Mucosa of rectum (tissue), 2 donors: ENCODE measurements around the gene TDRD10.
A peak's percentile ranks its signal among the peaks of the same experiment; 100 is the strongest.

Source experiments
- H3K27ac ChIP-seq, 2 donors: one replicate each; pipeline ENCODE4 v1.7.0; 2013; ENCODE audit warnings: inconsistent platforms in 2 of 2, low read depth in 2 of 2, low read length in 2 of 2
- H3K27me3 ChIP-seq, 2 donors: one replicate each; pipeline ENCODE4 v1.7.0; 2013; ENCODE audit warnings: low read length in 2 of 2; ENCODE audit not compliant: control insufficient read depth in 2 of 2, insufficient read depth in 2 of 2
- H3K36me3 ChIP-seq, 2 donors: one replicate each; pipeline ENCODE4 v1.7.0; 2013; ENCODE audit warnings: low read length in 2 of 2; ENCODE audit not compliant: control insufficient read depth in 2 of 2, insufficient read depth in 2 of 2
- H3K4me1 ChIP-seq, 2 donors: one replicate each; pipeline ENCODE4 v1.7.0; 2013; ENCODE audit warnings: low read length in 2 of 2, mild to moderate bottlenecking in 1 of 2; ENCODE audit not compliant: control insufficient read depth in 2 of 2, insufficient read depth in 2 of 2
- H3K4me3 ChIP-seq, 2 donors: one replicate each; pipeline ENCODE4 v1.7.0; 2013; ENCODE audit warnings: low read length in 2 of 2
- H3K9ac ChIP-seq, 2 donors: one replicate each; pipeline ENCODE4 v1.7.0; 2013; ENCODE audit warnings: low read length in 2 of 2, low read depth in 1 of 2, mild to moderate bottlenecking in 1 of 2
- H3K9me3 ChIP-seq, 2 donors: one replicate each; pipeline ENCODE4 v1.7.0; 2013; ENCODE audit warnings: low read length in 2 of 2; ENCODE audit not compliant: control insufficient read depth in 2 of 2
- donor health status: healthy.
- donor health status: Normal muscosa, but diverticular disease.

Gene TDRD10

DNA sequence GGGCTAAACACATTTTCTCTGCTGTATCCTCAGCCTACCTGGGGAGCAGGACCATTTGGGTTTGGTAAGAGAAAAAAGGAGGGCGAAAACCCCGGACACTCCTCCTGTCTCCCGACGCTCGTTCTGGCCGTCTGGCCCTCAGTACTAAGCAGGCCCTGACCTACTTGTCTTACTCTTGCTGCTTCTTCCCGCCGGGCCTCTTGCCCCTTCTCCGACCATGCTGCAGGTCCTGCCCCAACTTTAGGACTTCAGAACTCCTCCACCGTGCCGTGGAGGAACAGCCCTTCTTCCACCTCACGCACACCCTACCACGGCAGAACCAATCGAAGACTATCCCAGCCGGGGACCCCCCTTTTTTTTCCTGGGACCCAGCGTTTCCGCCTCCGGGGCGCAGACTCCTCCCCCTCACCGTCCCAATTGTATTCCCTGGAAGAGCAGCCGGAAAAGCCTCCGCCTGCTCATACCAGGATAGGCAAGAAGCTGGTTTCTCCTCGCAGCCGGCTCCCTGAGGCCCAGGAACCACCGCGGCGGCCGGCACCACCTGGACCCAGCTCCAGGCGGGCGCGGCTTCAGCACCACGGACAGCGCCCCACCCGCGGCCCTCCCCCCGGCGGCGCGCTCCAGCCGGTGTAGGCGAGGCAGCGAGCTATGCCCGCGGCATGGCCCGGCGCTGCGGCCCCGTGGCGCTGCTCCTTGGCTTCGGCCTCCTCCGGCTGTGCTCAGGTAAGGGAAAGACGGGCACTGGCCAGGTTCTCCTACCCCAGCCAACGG is 65.6 kb downstream of the TDRD10 start, which contains the start of gene CHRNB2:
Gene CHRNB2, plus strand, starts transcription at position 393 of the 771 bp plus-strand sequence. Its CDS starts 267 bp downstream, at position 660.
- H3K4me1 ChIP-seq, result peaks cover 2 to 5% of the 10 kb centered on the region in 2 donors
- no peaks in the 10 kb centered on the region for H3K36me3 ChIP-seq
- H3K9me3 ChIP-seq, result no peaks in the 10 kb centered on the region
- no peak within 1 kb of the TSS for H3K27ac ChIP-seq
- peak within 1 kb of the TSS in 1 of 2 donors; percentile 26 for H3K4me3 ChIP-seq
- H3K9ac ChIP-seq, result no peak within 1 kb of the TSS
- peaks cover 7 to 12% of the 10 kb centered on the region in 2 donors for H3K27me3 ChIP-seq

DNA sequence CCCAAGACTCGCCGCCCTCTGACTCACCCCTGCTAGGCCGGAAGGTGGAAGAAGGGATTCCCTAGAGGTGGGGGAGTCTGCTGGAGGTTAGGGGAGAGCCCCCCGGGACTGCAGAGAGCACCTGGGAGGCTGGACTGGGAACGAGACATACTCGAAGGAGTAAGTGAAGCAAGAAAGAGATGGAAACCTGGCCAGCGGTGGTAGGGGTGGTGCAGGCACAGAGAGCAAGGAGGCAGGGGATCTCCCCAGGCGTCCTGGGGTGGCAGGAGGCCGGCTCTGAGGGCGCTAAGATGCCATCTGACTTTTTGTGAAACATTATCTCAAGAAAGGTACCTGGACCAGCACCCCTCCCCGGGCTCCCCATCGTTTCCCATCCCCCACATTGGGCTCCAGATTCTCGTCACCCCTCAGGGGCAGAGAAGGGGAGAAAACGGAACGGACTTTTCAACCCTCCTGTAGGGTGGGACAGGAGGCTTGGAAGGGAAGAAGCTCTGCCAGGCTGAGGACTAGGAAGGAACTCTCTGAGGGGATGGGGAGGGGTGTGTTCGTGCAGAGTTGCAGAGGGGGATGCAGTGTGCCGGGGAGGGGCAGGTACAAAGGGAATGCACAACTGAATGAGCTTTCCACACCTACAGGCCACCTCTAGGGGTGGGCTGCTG is 66.3 kb downstream of the TDRD10 start:
- peaks cover 2 to 5% of the 10 kb centered on the region in 2 donors for H3K4me1 ChIP-seq
- no peaks in the 10 kb centered on the region for H3K9me3 ChIP-seq
- H3K27ac ChIP-seq, result no peak overlapping the region

DNA sequence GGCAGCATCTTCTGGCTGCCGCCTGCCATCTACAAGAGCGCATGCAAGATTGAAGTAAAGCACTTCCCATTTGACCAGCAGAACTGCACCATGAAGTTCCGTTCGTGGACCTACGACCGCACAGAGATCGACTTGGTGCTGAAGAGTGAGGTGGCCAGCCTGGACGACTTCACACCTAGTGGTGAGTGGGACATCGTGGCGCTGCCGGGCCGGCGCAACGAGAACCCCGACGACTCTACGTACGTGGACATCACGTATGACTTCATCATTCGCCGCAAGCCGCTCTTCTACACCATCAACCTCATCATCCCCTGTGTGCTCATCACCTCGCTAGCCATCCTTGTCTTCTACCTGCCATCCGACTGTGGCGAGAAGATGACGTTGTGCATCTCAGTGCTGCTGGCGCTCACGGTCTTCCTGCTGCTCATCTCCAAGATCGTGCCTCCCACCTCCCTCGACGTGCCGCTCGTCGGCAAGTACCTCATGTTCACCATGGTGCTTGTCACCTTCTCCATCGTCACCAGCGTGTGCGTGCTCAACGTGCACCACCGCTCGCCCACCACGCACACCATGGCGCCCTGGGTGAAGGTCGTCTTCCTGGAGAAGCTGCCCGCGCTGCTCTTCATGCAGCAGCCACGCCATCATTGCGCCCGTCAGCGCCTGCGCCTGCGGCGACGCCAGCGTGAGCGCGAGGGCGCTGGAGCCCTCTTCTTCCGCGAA is 69.4 kb downstream of the TDRD10 start:
- Histone ChIP-seq H3K36me3 (no peaks in the 10 kb centered on the region), H3K9ac (no peak overlapping the region), H3K27me3 (peaks cover 9 to 15% of the 10 kb centered on the region in 2 donors), H3K4me1 (peaks cover 2 to 5% of the 10 kb centered on the region in 2 donors), H3K27ac (no peak overlapping the region), H3K4me3 (no peak overlapping the region), H3K9me3 (no peaks in the 10 kb centered on the region)

More for the DNA sequence above, 66.3 kb downstream of the TDRD10 start:
- no peaks in the 10 kb centered on the region for H3K36me3 ChIP-seq
- H3K4me3 ChIP-seq, result peak overlapping the region in 1 of 2 donors; percentile 26
- H3K9ac ChIP-seq, result no peak overlapping the region
- H3K27me3 ChIP-seq, result peaks cover 9 to 15% of the 10 kb centered on the region in 2 donors

DNA sequence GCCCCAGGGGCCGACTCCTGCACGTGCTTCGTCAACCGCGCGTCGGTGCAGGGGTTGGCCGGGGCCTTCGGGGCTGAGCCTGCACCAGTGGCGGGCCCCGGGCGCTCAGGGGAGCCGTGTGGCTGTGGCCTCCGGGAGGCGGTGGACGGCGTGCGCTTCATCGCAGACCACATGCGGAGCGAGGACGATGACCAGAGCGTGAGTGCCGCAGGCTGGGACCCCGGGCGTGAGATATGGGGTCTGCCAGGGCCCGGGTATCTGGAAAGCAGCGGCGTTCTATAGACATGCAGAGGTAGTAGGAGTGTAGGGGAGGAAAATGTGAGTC is 69.9 kb downstream of the TDRD10 start:
- H3K27ac ChIP-seq, result no peak overlapping the region
- peaks cover 9 to 11% of the 10 kb centered on the region in 2 donors for H3K27me3 ChIP-seq
- H3K36me3 ChIP-seq, result no peaks in the 10 kb centered on the region
- H3K4me3 ChIP-seq, result no peak overlapping the region
- H3K4me1 ChIP-seq, result peaks cover 2 to 5% of the 10 kb centered on the region in 2 donors
- no peaks in the 10 kb centered on the region for H3K9me3 ChIP-seq
- H3K9ac ChIP-seq, result no peak overlapping the region

DNA sequence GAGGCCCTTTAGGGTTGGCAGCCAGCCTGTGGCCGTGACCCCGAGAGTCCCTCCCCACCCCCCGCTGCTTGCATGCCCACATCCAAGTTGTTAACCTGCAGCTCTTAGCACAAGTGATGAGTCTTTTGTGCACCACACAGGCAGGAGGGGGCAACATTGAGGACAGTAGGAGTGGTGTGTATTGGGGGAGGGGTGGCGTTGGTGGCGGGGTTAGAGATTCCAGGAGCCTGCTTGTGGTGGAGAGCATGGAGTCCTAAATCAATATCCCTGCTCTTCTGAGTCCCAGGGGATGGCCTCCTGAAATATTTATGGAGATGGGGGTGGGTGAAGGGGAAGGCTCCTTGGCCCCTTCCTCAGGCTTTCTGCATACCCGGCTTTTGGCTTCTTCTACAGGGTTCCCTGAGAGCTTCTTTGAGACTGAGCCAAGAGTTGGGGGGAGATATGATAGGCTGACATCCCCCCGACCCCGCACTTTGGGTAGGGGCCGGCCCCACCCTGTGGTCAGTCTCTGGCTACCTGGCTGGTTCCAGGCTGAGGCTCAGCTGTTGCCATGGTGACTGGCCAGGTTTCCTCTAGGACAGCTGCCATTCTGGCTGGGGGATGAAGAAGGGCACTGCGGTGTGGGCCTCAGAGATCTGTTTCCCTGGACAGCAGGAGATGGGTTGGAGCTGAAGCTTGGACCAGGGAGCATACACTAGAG is 70.6 kb downstream of the TDRD10 start:
- peaks cover 2 to 3% of the 10 kb centered on the region in 2 donors for H3K4me1 ChIP-seq
- no peak overlapping the region for H3K9ac ChIP-seq
- H3K36me3 ChIP-seq, result no peaks in the 10 kb centered on the region
- no peak overlapping the region for H3K4me3 ChIP-seq
- H3K27me3 ChIP-seq, result peaks cover 3 to 8% of the 10 kb centered on the region in 2 donors
- no peaks in the 10 kb centered on the region for H3K9me3 ChIP-seq
- no peak overlapping the region for H3K27ac ChIP-seq

DNA sequence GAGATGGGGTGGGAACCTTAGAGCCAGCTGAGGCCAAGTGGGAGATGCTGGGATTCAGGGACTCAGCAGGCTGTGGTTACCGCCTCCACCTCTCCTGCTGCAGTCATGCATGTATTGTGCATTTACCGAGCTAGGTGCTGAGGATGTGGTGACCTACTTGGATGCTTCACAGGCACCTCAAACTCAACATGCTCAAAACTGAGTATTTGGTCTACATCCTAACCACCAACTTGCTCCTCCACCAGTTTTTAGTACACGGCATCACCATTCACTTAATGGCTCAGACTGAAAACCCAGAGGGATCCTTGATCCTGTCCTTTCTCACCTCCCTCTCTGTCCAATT is 71.1 kb downstream of the TDRD10 start:
- peaks cover 0 to under 1% of the 10 kb centered on the region in 2 donors for H3K4me1 ChIP-seq
- H3K36me3 ChIP-seq, result peaks cover 0 to 4% of the 10 kb centered on the region in 2 donors
- H3K27me3 ChIP-seq, result peaks cover 3 to 8% of the 10 kb centered on the region in 2 donors
- no peaks in the 10 kb centered on the region for H3K9me3 ChIP-seq
- H3K4me3 ChIP-seq, result no peak overlapping the region
- no peak overlapping the region for H3K27ac ChIP-seq
- H3K9ac ChIP-seq, result no peak overlapping the region

DNA sequence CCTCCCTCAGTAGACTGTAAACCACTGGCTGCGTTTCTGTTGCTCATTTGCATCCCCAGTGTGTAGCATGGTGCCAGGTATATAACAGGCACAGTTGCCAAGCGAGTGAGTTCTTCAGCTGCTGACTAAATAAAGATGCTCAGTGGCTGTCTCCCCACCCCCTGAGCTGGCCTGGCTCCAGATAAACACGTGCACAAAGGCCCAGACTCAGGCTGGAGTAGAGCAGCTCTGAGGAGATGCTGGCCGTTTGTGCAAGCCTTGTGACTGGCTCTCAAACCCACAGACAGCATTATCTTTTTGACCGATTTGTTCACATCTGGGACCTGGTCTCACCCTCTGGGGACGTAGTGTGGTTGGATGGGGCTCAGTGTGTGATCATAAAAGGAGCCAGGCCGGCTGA is 72.7 kb downstream of the TDRD10 start:
- Histone ChIP-seq H3K27ac (no peak overlapping the region), H3K4me1 (no peaks in the 10 kb centered on the region), H3K27me3 (peaks cover 2 to 3% of the 10 kb centered on the region in 2 donors), H3K9me3 (no peaks in the 10 kb centered on the region), H3K36me3 (peaks cover 9 to 19% of the 10 kb centered on the region in 2 donors), H3K4me3 (no peak overlapping the region), H3K9ac (no peak overlapping the region)

DNA sequence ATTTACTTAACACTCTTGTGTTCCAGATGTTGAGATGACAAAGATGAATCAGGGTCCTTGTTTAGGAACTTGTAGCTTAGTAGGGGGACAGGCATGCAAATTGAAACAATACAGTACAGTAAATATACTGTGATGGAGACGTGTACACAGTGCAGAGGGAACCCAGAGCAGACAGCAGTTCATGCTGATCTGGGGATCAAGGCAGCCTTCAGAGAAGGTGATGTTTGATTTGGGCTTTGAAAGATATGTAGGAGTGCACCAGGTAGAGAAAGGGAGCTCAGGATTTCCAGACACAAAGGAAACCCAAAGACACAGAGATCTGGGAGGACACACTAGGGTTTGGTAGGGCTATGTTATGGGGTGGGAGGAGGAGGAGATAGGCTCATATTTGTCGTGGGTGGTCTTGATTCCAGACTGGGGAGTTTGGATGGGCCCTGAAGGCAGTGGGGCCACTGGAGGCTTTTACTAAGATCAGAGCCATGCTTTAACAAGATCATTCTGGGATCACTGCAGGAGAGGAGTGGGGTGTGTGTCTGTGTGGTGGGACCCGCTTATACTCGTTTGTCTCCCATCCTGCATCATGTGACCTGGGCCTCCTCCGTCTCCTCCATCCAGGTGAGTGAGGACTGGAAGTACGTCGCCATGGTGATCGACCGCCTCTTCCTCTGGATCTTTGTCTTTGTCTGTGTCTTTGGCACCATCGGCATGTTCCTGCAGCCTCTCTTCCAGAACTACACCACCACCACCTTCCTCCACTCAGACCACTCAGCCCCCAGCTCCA is 73.3 kb downstream of the TDRD10 start:
- H3K4me1 ChIP-seq, result no peaks in the 10 kb centered on the region
- H3K4me3 ChIP-seq, result no peak overlapping the region
- no peak overlapping the region for H3K27ac ChIP-seq
- H3K27me3 ChIP-seq, result peaks cover 2 to 3% of the 10 kb centered on the region in 2 donors
- H3K36me3 ChIP-seq, result peaks cover 14 to 23% of the 10 kb centered on the region in 2 donors
- no peak overlapping the region for H3K9ac ChIP-seq
- H3K9me3 ChIP-seq, result no peaks in the 10 kb centered on the region

DNA sequence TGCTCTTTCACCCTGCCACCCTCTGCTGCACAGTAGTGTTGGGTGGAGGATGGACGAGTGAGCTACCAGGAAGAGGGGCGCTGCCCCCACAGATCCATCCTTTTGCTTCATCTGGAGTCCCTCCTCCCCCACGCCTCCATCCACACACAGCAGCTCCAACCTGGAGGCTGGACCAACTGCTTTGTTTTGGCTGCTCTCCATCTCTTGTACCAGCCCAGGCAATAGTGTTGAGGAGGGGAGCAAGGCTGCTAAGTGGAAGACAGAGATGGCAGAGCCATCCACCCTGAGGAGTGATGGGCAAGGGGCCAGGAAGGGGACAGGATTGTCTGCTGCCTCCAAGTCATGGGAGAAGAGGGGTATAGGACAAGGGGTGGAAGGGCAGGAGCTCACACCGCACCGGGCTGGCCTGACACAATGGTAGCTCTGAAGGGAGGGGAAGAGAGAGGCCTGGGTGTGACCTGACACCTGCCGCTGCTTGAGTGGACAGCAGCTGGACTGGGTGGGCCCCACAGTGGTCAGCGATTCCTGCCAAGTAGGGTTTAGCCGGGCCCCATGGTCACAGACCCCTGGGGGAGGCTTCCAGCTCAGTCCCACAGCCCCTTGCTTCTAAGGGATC is 74.0 kb downstream of the TDRD10 start:
- Histone ChIP-seq H3K4me1 (no peaks in the 10 kb centered on the region), H3K36me3 (peaks cover 21 to 30% of the 10 kb centered on the region in 2 donors), H3K27ac (no peak overlapping the region)

More for the DNA sequence above, 74.0 kb downstream of the TDRD10 start:
- Histone ChIP-seq H3K9me3 (no peaks in the 10 kb centered on the region), H3K27me3 (peaks cover 2 to 3% of the 10 kb centered on the region in 2 donors), H3K4me3 (no peak overlapping the region), H3K9ac (no peak overlapping the region)
